ENCODE data around the gene SRL.
"Not testable (repeated sequence)": the region's sequence is repeated elsewhere in the genome, so short reads cannot be mapped to it uniquely, and the experiment has no call there.

Gene SRL

GRCh38 chr16:4260360-4260759, 18.5 kb upstream of the SRL start:
- no peak for DNase-seq (ENCODE audit: low read depth)

GRCh38 chr16:4257646-4258556, 16.0 kb upstream of the SRL start:
- no peak for DNase-seq (ENCODE audit: low read depth)

GRCh38 chr16:4253394-4254150, 11.7 kb upstream of the SRL start:
- DNase-seq (ENCODE audit: low read depth): peak; percentile 99

GRCh38 chr16:4253012-4253393, 11.1 kb upstream of the SRL start:
- DNase-seq (ENCODE audit: low read depth): not testable (repeated sequence)

GRCh38 chr16:4249530-4250308, 7.8 kb upstream of the SRL start:
- DNase-seq (ENCODE audit: low read depth): no peak

GRCh38 chr16:4247460-4247784, 5.5 kb upstream of the SRL start:
- no peak for DNase-seq (ENCODE audit: low read depth)

- DNase-seq (ENCODE audit: low read depth): no peak
Measured at GRCh38 chr16:4246777-4247459, 5.0 kb upstream of the SRL start.

GRCh38 chr16:4245077-4245791, 3.4 kb upstream of the SRL start:
- DNase-seq (ENCODE audit: low read depth): no peak

- DNase-seq (ENCODE audit: low read depth): no peak
Measured at GRCh38 chr16:4244254-4245076, 2.6 kb upstream of the SRL start.

- no peak for DNase-seq (ENCODE audit: low read depth)
Measured at GRCh38 chr16:4241258-4241927, 487 bp downstream of the SRL start.

- no peak for DNase-seq (ENCODE audit: low read depth)
Measured at GRCh38 chr16:4240624-4241023, 1.3 kb downstream of the SRL start.

GRCh38 chr16:4239682-4240175, 2.2 kb downstream of the SRL start:
- no peak for DNase-seq (ENCODE audit: low read depth)

- no peak for DNase-seq (ENCODE audit: low read depth)
Measured at GRCh38 chr16:4239020-4239419, 2.9 kb downstream of the SRL start.

- no peak for DNase-seq (ENCODE audit: low read depth)
Measured at GRCh38 chr16:4233431-4233830, 8.4 kb downstream of the SRL start.

- no peak for DNase-seq (ENCODE audit: low read depth)
Measured at GRCh38 chr16:4232541-4233386, 9.1 kb downstream of the SRL start.

GRCh38 chr16:4231886-4232285, 10.0 kb downstream of the SRL start:
- DNase-seq (ENCODE audit: low read depth): no peak

- DNase-seq (ENCODE audit: low read depth): no peak
Measured at GRCh38 chr16:4231367-4231766, 10.5 kb downstream of the SRL start.

GRCh38 chr16:4227040-4227332, 14.9 kb downstream of the SRL start:
- DNase-seq (ENCODE audit: low read depth): no peak

Measured in activated T-cell treated with anti-CD3 and anti-CD28 coated beads for 24 hours (primary cell).